Tibial nerve (tissue), 4 donors: ENCODE data around the gene CD320.

ENCODE experiments used
- EP300 ChIP-seq, 2 donors: sonication (generic); formaldehyde crosslinking; IDR thresholded peaks; one replicate each; pipeline ENCODE4 v1.6.1; 2017; ENCODE audit warnings: antibody characterized with exemption in 2 of 2, mild to moderate bottlenecking in 1 of 2
- POLR2A ChIP-seq, 2 donors: fragments of 450-650 bp; IDR thresholded peaks; one replicate each; pipeline ENCODE4 v1.6.1; 2017; ENCODE audit warnings: antibody characterized with exemption in 2 of 2, mild to moderate bottlenecking in 2 of 2, moderate library complexity in 2 of 2
- TF ChIP-seq, protein P1 (sequence below), 5 experiments: fragments of 200-600 bp in 3 of 5; fragments of 450-650 bp in 2 of 5; sonication (generic) in 3 of 5; IDR thresholded peaks; one replicate each; pipeline ENCODE4 v1.5.1; 2016 to 2019; ENCODE audit warnings: antibody characterized with exemption in 5 of 5, mild to moderate bottlenecking in 3 of 5, moderate library complexity in 2 of 5

DNA sequence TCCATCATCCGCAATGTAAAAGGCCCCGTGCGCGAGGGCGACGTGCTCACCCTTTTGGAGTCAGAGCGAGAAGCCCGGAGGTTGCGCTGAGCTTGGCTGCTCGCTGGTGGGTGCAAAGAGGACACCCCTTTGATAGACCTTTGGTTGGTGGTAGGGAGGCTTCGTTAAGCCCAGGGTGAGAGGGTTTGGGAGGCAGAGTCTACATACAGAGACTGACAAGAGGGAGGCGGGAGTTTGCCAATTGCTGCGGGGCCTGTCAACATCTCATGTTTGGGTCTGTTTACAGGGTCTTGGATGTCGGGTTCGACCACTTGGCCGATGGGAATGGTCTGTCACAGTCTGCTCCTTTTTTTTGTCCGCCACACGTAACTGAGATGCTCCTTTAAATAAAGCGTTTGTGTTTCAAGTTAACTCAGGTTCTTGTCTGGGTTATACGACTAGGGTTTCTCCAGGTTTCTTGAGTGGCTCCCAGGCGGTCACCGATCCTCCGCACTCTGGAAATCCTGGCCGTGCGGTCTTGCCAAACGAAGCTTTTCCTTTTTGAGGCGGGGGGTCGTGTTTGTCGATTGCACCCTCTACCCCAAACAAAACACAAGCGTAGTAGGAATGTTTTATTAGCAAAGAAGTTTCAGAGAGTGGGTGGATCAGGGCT is 14.0 kb upstream of the CD320 start:
- TF ChIP-seq POLR2A (IDR thresholded peaks at IDR 0.05) = no peak
- TF ChIP-seq, protein P1, sequence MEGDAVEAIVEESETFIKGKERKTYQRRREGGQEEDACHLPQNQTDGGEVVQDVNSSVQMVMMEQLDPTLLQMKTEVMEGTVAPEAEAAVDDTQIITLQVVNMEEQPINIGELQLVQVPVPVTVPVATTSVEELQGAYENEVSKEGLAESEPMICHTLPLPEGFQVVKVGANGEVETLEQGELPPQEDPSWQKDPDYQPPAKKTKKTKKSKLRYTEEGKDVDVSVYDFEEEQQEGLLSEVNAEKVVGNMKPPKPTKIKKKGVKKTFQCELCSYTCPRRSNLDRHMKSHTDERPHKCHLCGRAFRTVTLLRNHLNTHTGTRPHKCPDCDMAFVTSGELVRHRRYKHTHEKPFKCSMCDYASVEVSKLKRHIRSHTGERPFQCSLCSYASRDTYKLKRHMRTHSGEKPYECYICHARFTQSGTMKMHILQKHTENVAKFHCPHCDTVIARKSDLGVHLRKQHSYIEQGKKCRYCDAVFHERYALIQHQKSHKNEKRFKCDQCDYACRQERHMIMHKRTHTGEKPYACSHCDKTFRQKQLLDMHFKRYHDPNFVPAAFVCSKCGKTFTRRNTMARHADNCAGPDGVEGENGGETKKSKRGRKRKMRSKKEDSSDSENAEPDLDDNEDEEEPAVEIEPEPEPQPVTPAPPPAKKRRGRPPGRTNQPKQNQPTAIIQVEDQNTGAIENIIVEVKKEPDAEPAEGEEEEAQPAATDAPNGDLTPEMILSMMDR (IDR thresholded peaks at IDR 0.05) = no peak
- no peak for TF ChIP-seq EP300 (IDR thresholded peaks at IDR 0.05)
